SK-MEL-5 (cell line): ENCODE measurements around the gene ZDHHC22. TPM values are rescaled to one million over a fixed set of nuclear protein-coding genes. Genes with fewer than 3 reads are reported as not detected.

Source experiments
- DNase-seq: peaks from one replicate; pipeline ENCODE4 v3.0.0-alpha.2; 2016; ENCODE audit warnings: low read depth, low spot score
- in situ Hi-C: cut with HindIII; loops from 2 replicates; pipeline ENCODE4 v1.10.0; 2016; ENCODE audit warnings: low sequenced_read_pairs, high pct_unique_total_duplicates, low pct_unique_long_range_greater_than_20kb
- total RNA-seq: library from RNA; depleted of rRNA; stranded (reverse); fragments of >200 nt; shearing (Covaris generic); gene quantifications from 2 replicates; pipeline ENCODE4 v1.2.3, GENCODE V29; 2014

ZDHHC22 gene
- total RNA-seq, 1 experiment from 2014 or later: 0.13 TPM

GRCh38 chr14:77139540-77140358 lies 1.8 kb downstream of the ZDHHC22 start:
- in situ Hi-C loops: no loop called here
- peak; percentile 42 for DNase-seq

DNA sequence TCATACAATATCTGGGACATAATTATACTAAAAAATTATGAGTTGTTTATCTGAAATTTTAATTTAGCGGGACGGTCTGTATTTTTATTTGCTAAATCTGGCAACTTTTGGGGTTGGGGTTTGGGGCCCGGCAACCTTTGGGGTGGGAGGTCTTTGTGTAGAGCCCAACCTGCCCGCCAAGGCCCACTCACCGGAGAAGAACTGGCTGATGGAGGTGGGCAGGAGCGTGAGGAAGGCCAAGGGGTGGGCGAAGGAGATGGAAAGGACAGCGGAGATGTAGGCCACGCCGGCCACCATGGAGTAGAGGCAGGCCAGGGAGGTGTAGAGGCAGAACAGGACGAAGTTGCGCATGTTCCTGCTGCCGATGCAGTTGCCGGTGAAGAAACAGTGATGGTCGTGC lies 2.6 kb downstream of the ZDHHC22 start:
- DNase-seq: no peak
- in situ Hi-C loops: no loop called here

DNA sequence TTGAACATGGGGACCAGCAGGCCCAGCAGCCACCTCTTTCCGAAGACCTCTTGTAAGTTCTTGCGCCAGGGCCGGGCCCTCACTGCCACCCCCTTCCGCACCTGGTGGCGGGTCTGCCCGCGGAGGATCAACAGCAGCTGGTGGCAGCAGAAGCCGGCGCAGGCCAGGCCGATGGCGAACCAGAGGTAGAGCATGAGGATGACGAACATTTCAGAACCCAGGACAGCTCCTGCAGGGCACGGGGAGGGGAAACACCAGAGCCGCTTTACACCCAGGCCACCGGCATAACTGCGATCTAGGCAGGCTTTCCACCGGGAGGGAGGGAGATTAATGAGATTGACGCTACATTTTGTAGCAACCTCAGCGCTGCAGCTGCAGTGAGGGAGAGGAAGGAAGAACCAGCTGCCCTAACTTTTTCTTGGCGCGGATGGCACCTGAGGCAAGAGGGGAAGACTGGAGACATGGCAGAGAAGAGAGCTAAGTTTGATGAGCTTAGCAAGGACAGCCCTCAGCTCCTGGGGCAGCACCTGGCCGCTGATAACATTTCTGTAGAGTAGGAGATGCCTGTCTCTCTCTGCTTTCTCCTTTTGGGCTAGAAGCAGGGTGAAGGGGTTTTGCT lies 7.8 kb downstream of the ZDHHC22 start:
- in situ Hi-C loops: no loop called here
- DNase-seq: peak; percentile 44

GRCh38 chr14:77131871-77132486 lies 9.6 kb downstream of the ZDHHC22 start:
- in situ Hi-C loops: no loop called here

GRCh38 chr14:77131206-77131605 lies 10.4 kb downstream of the ZDHHC22 start:
- DNase-seq: no peak
- in situ Hi-C loops: no loop called here

More at GRCh38 chr14:77131871-77132486, 9.6 kb downstream of the ZDHHC22 start:
- no peak for DNase-seq

DNA sequence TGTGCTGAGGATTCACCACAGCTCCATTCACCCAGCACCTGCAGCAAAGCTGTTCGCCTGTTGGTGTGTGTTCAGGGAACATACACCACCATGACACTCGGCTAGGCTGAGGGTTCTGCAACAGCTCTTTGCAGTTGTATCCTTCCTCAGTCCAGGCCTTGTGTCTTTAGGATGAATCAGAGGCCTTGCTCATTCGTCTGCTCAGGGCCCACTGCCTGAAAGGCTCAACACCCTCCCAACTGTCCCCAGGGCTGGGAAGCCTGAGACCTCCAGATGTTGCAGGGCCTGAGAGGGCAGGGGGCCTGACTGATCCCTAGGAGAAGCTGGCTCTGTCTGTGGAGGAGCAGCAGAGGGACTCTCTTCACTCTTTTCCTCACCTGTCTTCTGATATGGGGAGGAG lies 11.2 kb downstream of the ZDHHC22 start:
- in situ Hi-C loops: no loop called here
- no peak for DNase-seq

DNA sequence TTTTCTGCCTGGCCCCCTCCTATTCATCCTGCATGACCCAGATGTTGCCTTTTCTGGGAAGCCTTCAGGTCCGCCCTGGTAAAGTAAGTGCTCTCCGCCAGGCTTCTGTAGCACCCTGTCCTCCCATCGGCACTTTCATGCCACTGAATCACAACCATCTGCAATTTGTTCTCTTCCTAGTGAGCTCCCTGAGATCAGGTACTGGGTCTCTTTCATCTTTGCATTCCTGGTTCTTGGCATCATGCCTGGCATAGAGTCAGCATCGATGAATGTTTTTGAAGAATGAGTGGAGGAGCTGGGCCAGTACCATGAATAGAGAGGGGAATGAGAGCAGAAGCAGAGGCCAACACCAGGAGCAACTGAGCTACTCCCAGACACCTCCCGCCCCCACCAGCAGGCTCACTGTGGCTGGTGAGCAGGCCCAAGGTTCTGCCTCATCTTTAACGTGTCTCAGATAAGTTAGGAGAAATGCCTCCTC lies 13.1 kb downstream of the ZDHHC22 start:
- in situ Hi-C loops: no loop called here
- no peak for DNase-seq

- DNase-seq: no peak
- in situ Hi-C loops: no loop called here
These were observed 15.1 kb downstream of the ZDHHC22 start for GRCh38 chr14:77126461-77126990.

- in situ Hi-C loops: no loop called here
- no peak for DNase-seq
These were observed 15.7 kb downstream of the ZDHHC22 start for GRCh38 chr14:77125823-77126325.

GRCh38 chr14:77125281-77125801 lies 16.2 kb downstream of the ZDHHC22 start:
- no peak for DNase-seq
- in situ Hi-C loops: no loop called here

DNA sequence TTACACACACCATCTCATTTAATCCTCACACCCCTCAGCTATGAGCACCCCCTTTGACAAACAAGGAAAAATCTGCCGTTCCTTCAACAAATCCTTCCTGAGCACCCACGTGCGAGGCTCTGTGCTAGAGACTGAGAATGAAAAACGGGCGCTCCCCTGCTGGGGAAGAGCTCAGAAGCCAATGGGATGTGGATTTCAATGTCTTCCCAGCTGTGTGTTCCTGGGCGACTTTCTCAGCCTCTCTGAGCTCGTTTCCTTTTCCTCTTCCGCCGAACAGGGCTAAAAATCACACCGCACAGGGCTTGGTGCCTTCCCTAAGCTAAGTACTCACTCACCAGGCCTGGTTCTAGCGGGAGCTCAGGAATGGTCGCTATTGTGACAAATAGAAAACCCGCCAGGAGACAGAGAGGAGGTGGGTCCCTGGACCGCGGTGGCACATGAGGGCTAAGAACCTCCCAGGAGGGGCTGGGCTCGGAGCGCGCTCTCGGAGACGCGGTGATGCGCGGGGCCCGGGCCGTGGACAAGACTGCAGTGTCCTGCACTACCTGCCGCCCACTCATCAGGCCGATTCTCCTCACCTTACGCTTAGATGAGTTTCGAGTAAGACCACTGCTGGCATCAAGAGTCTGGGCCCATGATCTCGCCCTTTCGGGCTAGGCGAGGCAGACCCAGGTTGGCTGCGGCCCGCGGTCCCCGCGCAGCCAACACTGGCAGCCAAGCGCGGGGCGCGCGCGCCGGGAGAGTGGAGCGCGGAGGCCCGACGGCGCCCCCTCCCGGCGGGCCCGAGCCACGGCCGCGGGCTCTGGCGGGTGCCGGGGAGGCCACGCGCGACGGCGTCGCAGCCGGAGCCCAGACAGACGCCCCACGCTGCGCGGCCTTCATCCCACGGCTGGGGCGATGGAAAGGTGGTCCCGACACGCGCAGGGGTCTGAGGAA lies 17.0 kb downstream of the ZDHHC22 start:
- peak; percentile 30 for DNase-seq
- in situ Hi-C loops: no loop called here

- no peak for DNase-seq
- in situ Hi-C loops: no loop called here
These were observed 17.9 kb downstream of the ZDHHC22 start for GRCh38 chr14:77123381-77124325.

DNA sequence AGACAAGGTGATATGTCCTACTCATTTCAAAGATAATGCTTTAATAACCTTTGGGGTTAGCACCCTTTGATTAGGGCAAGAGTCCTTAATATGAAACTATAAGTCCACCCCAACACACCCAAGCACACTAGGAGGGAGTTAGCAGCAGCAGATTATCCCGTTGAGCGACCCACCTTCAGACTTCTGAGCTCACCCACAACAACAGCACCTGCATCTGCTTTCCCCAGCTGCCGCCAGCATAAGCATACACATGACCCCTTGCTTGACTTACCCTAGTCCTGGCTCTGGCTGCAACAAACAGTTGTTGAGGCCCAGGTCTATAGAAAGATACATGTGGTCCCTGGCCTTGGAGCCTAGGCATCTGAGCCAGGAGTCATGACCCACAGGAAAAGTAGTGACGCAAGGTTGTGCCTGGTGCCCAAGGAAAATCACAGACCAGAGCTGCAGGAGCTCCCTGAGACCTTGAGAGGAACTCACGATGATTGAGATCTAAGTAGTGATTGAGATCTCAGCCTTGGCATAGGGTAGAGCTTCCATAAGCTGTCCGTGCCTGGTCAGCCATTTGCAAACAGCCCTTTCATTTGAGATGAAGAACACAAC lies 19.0 kb downstream of the ZDHHC22 start:
- no peak for DNase-seq
- in situ Hi-C loops: no loop called here

- no peak for DNase-seq
- in situ Hi-C loops: no loop called here
These were observed 20.5 kb downstream of the ZDHHC22 start for GRCh38 chr14:77120771-77121743.

DNA sequence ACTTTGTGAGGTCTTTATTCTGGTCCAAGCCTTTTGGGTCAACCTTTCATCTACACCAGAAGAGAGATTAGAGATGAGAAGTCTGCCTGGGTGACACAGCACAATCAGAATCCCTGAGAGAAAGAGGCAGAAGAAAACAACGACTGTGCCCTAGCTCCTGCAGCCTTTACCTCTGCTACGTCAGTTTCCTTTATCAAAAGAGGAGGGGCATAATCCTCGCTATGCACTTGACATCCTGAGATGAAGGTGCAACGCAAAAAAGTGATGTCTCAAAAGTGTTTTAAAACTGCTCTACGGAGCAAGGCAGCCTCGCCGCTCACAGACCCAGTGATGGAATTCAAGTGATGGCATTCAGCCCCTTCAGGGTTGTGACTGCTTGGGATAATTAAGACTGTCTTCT lies 21.7 kb downstream of the ZDHHC22 start:
- in situ Hi-C loops: no loop called here
- DNase-seq: no peak
